H1 (cell line): Measurements from ENCODE around the gene OTP.
A peak's percentile ranks its signal among the peaks of the same experiment; 100 is the strongest.

ENCODE experiments used
- ATF3 ChIP-seq: IDR thresholded peaks from 2 replicates; pipeline ENCODE4 v1.6.1; 2011; ENCODE audit warnings: low read depth, mild to moderate bottlenecking, low read length; ENCODE audit not compliant: insufficient read depth
- CEBPB ChIP-seq: IDR thresholded peaks from 2 replicates; pipeline ENCODE4 v1.6.1; 2012; ENCODE audit warnings: low read depth, low read length
- CHD1 ChIP-seq: IDR thresholded peaks from 2 replicates; pipeline ENCODE4 v1.6.1; 2012; ENCODE audit warnings: low read depth, low read length, improper control_type of control experiment
- CREB1 ChIP-seq: IDR thresholded peaks from 2 replicates; pipeline ENCODE4 v1.6.1; 2012; ENCODE audit warnings: inconsistent platforms
- EP300 ChIP-seq, 2 experiments: IDR thresholded peaks; 1 replicate in 1 of 2; 2 replicates in 1 of 2; pipeline ENCODE4 v1.6.1; 2011 to 2012; ENCODE audit warnings: low read depth in 2 of 2, low read length in 2 of 2, mild to moderate bottlenecking in 2 of 2, borderline replicate concordance in 1 of 2, inconsistent platforms in 1 of 2, moderate library complexity in 1 of 2
- EZH2 ChIP-seq: fragments of 200-600 bp; sonication (generic); IDR thresholded peaks from 2 replicates; pipeline ENCODE4 v1.7.1; 2012; ENCODE audit warnings: low read depth, mild to moderate bottlenecking, moderate library complexity, low read length, inconsistent platforms; ENCODE audit not compliant: severe bottlenecking
- MAX ChIP-seq: IDR thresholded peaks from 2 replicates; pipeline ENCODE4 v1.6.1; 2012; ENCODE audit warnings: inconsistent platforms
- PHF8 ChIP-seq: fragments of 200-600 bp; sonication (generic); conservative IDR thresholded peaks from 2 replicates; pipeline ENCODE4 v1.7.1; 2012; ENCODE audit warnings: low read depth, mild to moderate bottlenecking, inconsistent platforms, low read length, moderate library complexity
- POLR2AphosphoS5 ChIP-seq: IDR thresholded peaks from 2 replicates; pipeline ENCODE4 v1.6.1; 2011; ENCODE audit warnings: low read depth, low read length
- RXRA ChIP-seq: IDR thresholded peaks from 2 replicates; pipeline ENCODE4 v1.6.1; 2011; ENCODE audit warnings: low read depth, mild to moderate bottlenecking, low read length, moderate library complexity; ENCODE audit not compliant: insufficient read depth
- SUZ12 ChIP-seq: fragments of 200-600 bp; sonication (generic); IDR thresholded peaks from 2 replicates; pipeline ENCODE4 v1.6.1; 2012; ENCODE audit warnings: mild to moderate bottlenecking, inconsistent platforms, low read length, moderate library complexity, mixed read lengths
- TF ChIP-seq, protein P1 (sequence below), 3 experiments: IDR thresholded peaks; 1 replicate in 2 of 3; 2 replicates in 1 of 3; pipeline versions ENCODE4 v1.5.1 to v1.6.1; 2011; ENCODE audit warnings: low read length in 3 of 3, mild to moderate bottlenecking in 3 of 3, inconsistent platforms in 2 of 3, low read depth in 1 of 3, moderate library complexity in 1 of 3; ENCODE audit not compliant: insufficient read depth in 1 of 3; ENCODE audit errors: control extremely low read depth in 1 of 3

DNA sequence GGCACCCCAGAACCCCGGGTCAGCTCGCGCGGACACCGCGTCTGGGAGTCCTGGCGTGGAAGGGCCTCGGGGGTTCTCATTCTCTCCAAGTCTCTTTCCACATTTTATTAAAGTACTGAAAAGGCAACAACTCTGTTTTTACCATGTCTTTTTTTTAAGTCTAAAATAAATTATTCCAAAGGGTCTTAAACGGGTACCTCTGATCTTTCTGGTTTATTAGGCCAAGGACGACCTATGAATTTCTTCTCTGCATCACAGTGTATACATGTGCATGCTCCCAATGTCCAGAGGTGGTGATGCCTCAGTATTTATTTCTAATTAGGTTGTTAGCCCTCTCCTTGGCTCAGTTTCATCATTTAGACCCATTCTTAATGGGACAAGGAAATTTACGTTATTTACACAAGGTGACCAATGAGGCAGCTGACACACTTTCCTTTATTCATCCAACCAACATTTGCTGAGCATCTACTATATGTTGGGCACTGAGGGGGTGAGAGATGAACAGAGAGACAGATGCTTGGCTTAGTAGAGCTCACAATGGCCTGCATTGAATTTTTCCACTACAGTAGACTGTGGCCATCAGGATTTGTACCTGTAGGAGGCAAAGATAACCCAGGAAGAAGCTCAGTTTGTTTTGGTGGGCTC, 7.6 kb upstream of the OTP start:
- no peak for TF ChIP-seq POLR2AphosphoS5
- no peak for TF ChIP-seq PHF8
- TF ChIP-seq, protein P1, sequence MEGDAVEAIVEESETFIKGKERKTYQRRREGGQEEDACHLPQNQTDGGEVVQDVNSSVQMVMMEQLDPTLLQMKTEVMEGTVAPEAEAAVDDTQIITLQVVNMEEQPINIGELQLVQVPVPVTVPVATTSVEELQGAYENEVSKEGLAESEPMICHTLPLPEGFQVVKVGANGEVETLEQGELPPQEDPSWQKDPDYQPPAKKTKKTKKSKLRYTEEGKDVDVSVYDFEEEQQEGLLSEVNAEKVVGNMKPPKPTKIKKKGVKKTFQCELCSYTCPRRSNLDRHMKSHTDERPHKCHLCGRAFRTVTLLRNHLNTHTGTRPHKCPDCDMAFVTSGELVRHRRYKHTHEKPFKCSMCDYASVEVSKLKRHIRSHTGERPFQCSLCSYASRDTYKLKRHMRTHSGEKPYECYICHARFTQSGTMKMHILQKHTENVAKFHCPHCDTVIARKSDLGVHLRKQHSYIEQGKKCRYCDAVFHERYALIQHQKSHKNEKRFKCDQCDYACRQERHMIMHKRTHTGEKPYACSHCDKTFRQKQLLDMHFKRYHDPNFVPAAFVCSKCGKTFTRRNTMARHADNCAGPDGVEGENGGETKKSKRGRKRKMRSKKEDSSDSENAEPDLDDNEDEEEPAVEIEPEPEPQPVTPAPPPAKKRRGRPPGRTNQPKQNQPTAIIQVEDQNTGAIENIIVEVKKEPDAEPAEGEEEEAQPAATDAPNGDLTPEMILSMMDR (IDR thresholded peaks at IDR 0.05; ENCODE audit: control extremely low read depth in 1 of 3, insufficient read depth in 1 of 3, low read depth in 1 of 3, low read length in 3 of 3), result no peak
- no peak for TF ChIP-seq MAX
- TF ChIP-seq CREB1, result no peak
- TF ChIP-seq RXRA, result no peak
- TF ChIP-seq SUZ12, result peak; percentile 47; the same call in 1 of the 2 replicates
- no peak for TF ChIP-seq CHD1
- TF ChIP-seq EZH2, result peak; percentile 33
- TF ChIP-seq CEBPB, result no peak
- TF ChIP-seq EP300 (IDR thresholded peaks at IDR 0.05; ENCODE audit: borderline replicate concordance in 1 of 2, low read depth in 2 of 2, low read length in 2 of 2), result no peak
- no peak for TF ChIP-seq ATF3
